HepG2 (cell line): ENCODE data around the gene PLB1. TPM values are rescaled to one million over a fixed set of nuclear protein-coding genes. Genes with fewer than 3 reads are reported as not detected.

Experiments used
- DZIP1 ChIP-seq: sonication (generic); formaldehyde crosslinking; IDR thresholded peaks from 2 replicates; pipeline ENCODE4 v1.5.0; 2020; ENCODE audit warnings: mild to moderate bottlenecking, missing genetic modification reagents
- FLYWCH1 ChIP-seq: sonication (generic); formaldehyde crosslinking; IDR thresholded peaks from 2 replicates; pipeline ENCODE4 v1.8.1; 2023; ENCODE audit warnings: mild to moderate bottlenecking, missing genetic modification reagents
- FOXO1 ChIP-seq: sonication (generic); formaldehyde crosslinking; IDR thresholded peaks from 2 replicates; pipeline ENCODE4 v1.4.0; 2020; ENCODE audit warnings: missing genetic modification reagents
- KDM2A ChIP-seq: sonication (generic); formaldehyde crosslinking; IDR thresholded peaks from 2 replicates; pipeline ENCODE4 v1.4.0; 2020; ENCODE audit warnings: low read depth, missing genetic modification reagents, borderline replicate concordance
- KDM3A ChIP-seq: IDR thresholded peaks from 2 replicates; pipeline ENCODE4 v1.6.1; 2018; ENCODE audit warnings: low read depth, missing compliant biosample characterization
- KLF11 ChIP-seq: IDR thresholded peaks from 2 replicates; pipeline ENCODE4 v1.6.1; 2016; ENCODE audit warnings: missing compliant biosample characterization
- MXI1 ChIP-seq: IDR thresholded peaks from 3 replicates; pipeline ENCODE4 v1.6.1; 2012; ENCODE audit warnings: low read depth, low read length, inconsistent platforms, borderline replicate concordance
- MYNN ChIP-seq: sonication (generic); formaldehyde crosslinking; IDR thresholded peaks from 2 replicates; pipeline ENCODE4 v1.4.0; 2020; ENCODE audit warnings: mild to moderate bottlenecking, low read depth, missing genetic modification reagents
- NCOA2 ChIP-seq: sonication (generic); formaldehyde crosslinking; IDR thresholded peaks from 2 replicates; pipeline ENCODE4 v1.8.0; 2022; ENCODE audit warnings: inconsistent platforms
- NFIB ChIP-seq: sonication (generic); formaldehyde crosslinking; IDR thresholded peaks from 2 replicates; pipeline ENCODE4 v1.9.0; 2021; ENCODE audit warnings: missing genetic modification reagents, mild to moderate bottlenecking, borderline replicate concordance
- PAWR ChIP-seq: sonication (generic); formaldehyde crosslinking; IDR thresholded peaks from 2 replicates; pipeline ENCODE4 v1.4.0; 2020; ENCODE audit warnings: missing genetic modification reagents, mild to moderate bottlenecking, borderline replicate concordance
- SOX13 ChIP-seq, 3 experiments: fragments of 450-650 bp in 1 of 3; sonication (generic) in 1 of 3; formaldehyde crosslinking in 1 of 3; IDR thresholded peaks in 2 of 3; conservative IDR thresholded peaks in 1 of 3; 2 replicates each; pipeline versions ENCODE4 v1.5.0 to v1.6.1; 2016 to 2020; ENCODE audit warnings: antibody characterized with exemption in 1 of 3, mild to moderate bottlenecking in 1 of 3, missing compliant biosample characterization in 1 of 3, missing genetic modification reagents in 1 of 3, moderate library complexity in 1 of 3
- SOX5 ChIP-seq: IDR thresholded peaks from 2 replicates; pipeline ENCODE4 v1.6.1; 2016; ENCODE audit warnings: borderline replicate concordance
- SSRP1 ChIP-seq: IDR thresholded peaks from 2 replicates; pipeline ENCODE4 v1.6.1; 2016; ENCODE audit warnings: control low read depth
- TEAD2 ChIP-seq: sonication (generic); formaldehyde crosslinking; IDR thresholded peaks from 2 replicates; pipeline ENCODE4 v1.9.0; 2021; ENCODE audit warnings: missing genetic modification reagents
- TFDP2 ChIP-seq: sonication (generic); formaldehyde crosslinking; IDR thresholded peaks from 2 replicates; pipeline ENCODE4 v1.4.0; 2020; ENCODE audit warnings: missing genetic modification reagents
- THAP9 ChIP-seq: sonication (generic); formaldehyde crosslinking; IDR thresholded peaks from 2 replicates; pipeline ENCODE4; 2020; ENCODE audit warnings: missing genetic modification reagents, mild to moderate bottlenecking, borderline replicate concordance
- XRCC5 ChIP-seq: fragments of 200-400 bp; formaldehyde crosslinking; optimal IDR thresholded peaks from 2 replicates; pipeline ENCODE3; 2017; ENCODE audit warnings: mild to moderate bottlenecking, low read length
- ZFP91 ChIP-seq: sonication (generic); formaldehyde crosslinking; IDR thresholded peaks from 2 replicates; pipeline ENCODE4 v1.9.0; 2022; ENCODE audit warnings: missing genetic modification reagents, mild to moderate bottlenecking, borderline replicate concordance
- ZNF350 ChIP-seq: sonication (generic); formaldehyde crosslinking; IDR thresholded peaks from 2 replicates; pipeline ENCODE4 v1.4.0; 2020; ENCODE audit warnings: mild to moderate bottlenecking, low read depth, missing genetic modification reagents, borderline replicate concordance
- ZNF850 ChIP-seq: sonication (generic); formaldehyde crosslinking; conservative IDR thresholded peaks from 2 replicates; pipeline ENCODE4 v1.9.0; 2021; ENCODE audit warnings: mild to moderate bottlenecking, missing genetic modification reagents
- ZSCAN12 ChIP-seq: sonication (generic); formaldehyde crosslinking; IDR thresholded peaks from 2 replicates; pipeline ENCODE4 v1.9.0; 2021; ENCODE audit warnings: mild to moderate bottlenecking, missing genetic modification reagents
- polyA plus RNA-seq, 8 experiments: library from polyadenylated mRNA; depleted of rRNA in 3 of 8; stranded (reverse) in 7 of 8; unstranded in 1 of 8; fragments of >200 nt; fragmentation: Illumina TruSeq in 4 of 8; extraction: Trizol in 4 of 8; gene quantifications; 2 replicates each; pipeline versions ENCODE4 v1.2.1 to v1.2.3, GENCODE V29; 2011 to 2016; ENCODE audit warnings: low read depth in 4 of 8, missing spikeins in 1 of 8, mixed read lengths in 1 of 8; ENCODE audit not compliant: insufficient read depth in 1 of 8
- total RNA-seq, 5 experiments: library from RNA; depleted of rRNA; stranded (reverse); fragments of >200 nt; fragmentation: Illumina TruSeq; extraction: Trizol; gene quantifications; 2 replicates each; pipeline ENCODE4 v1.2.3, GENCODE V29; 2016; ENCODE audit warnings: low read depth in 1 of 5

Gene PLB1
- total and polyA plus RNA-seq, 2 of the 13 experiments (the other 11 are each of a cell fraction or from before 2014, with no cell fraction given): 0.20 to 1.8 TPM

- TF ChIP-seq TFDP2 (CRISPR knock-in tag) (0 out of 2 replicates have a peak, but pooled peaks have one; percentile 22), MYNN (CRISPR knock-in tag) (no peak), ZNF850 (CRISPR knock-in tag) (no peak), KDM3A (CRISPR knock-in tag) (no peak), XRCC5 (peak; percentile 56), FLYWCH1 (CRISPR knock-in tag) (no peak), ZFP91 (peak; percentile 65), ZNF350 (CRISPR knock-in tag) (0 out of 2 replicates have a peak, but pooled peaks have one; percentile 28), KLF11 (0 out of 2 replicates have a peak, but pooled peaks have one; percentile 10), NCOA2 (CRISPR knock-in tag) (peak; percentile 71), DZIP1 (CRISPR knock-in tag) (no peak), FOXO1 (CRISPR knock-in tag) (0 out of 2 replicates have a peak, but pooled peaks have one; percentile 7), ZSCAN12 (CRISPR knock-in tag) (no peak), SOX5 (CRISPR knock-in tag) (peak; percentile 82), NFIB (CRISPR knock-in tag) (no peak), THAP9 (CRISPR knock-in tag) (0 out of 2 replicates have a peak, but pooled peaks have one; percentile 14), MXI1 (no peak), TEAD2 (CRISPR knock-in tag) (no peak), PAWR (CRISPR knock-in tag) (no peak), KDM2A (peak; percentile 64), SOX13 (IDR thresholded peaks at IDR 0.05) (no peak), SOX13 (CRISPR knock-in tag; conservative IDR thresholded peaks at IDR 0.05 in 1 of 2, IDR thresholded peaks at IDR 0.05 in 1 of 2) (peak in 1 of 2 experiments; percentile 92; a peak in 2 of 4 replicates), SSRP1 (CRISPR knock-in tag) (no peak; the same call in 1 of the 2 replicates)
These were observed 48.6 kb downstream of the PLB1 start (continued) for GRCh38 chr2:28544405-28544921.
